DOHH2 (cell line): Measurements from ENCODE around the gene AHCYL1.

Experiments used
- EZH2phosphoT487 ChIP-seq: fragments of 200-600 bp; sonication (generic); IDR thresholded peaks from 2 replicates; pipeline ENCODE4 v1.6.1; 2017; ENCODE audit warnings: borderline replicate concordance, mild to moderate bottlenecking, antibody characterized with exemption, low read length, moderate library complexity, mixed read lengths
- TF ChIP-seq, protein P1 (sequence below): fragments of 200-600 bp; sonication (generic); IDR thresholded peaks from one replicate; pipeline ENCODE4 v1.5.1; 2014; ENCODE audit warnings: antibody characterized with exemption, mild to moderate bottlenecking, low read depth, low read length; ENCODE audit not compliant: poor library complexity, severe bottlenecking

DNA sequence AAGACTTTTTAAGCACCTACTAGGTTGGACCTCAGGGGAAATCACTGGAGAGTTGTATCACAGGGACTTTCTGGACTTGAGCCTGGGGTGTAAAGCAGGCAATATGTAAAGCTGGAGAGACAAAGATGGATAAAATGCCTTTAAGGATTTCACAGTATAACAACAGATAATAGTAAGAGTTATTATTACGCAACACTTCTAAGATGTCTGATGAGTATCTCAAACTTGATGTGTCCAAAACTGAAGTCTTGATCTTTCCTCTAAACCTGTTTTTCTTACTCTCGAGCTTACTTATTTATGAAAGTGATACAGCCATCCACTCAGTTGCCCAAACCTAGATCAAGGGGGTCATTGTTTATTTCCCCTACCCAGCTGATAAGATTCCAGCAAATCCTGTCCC, 47.8 kb downstream of the AHCYL1 start:
- TF ChIP-seq EZH2phosphoT487 = no peak
- TF ChIP-seq, protein P1, sequence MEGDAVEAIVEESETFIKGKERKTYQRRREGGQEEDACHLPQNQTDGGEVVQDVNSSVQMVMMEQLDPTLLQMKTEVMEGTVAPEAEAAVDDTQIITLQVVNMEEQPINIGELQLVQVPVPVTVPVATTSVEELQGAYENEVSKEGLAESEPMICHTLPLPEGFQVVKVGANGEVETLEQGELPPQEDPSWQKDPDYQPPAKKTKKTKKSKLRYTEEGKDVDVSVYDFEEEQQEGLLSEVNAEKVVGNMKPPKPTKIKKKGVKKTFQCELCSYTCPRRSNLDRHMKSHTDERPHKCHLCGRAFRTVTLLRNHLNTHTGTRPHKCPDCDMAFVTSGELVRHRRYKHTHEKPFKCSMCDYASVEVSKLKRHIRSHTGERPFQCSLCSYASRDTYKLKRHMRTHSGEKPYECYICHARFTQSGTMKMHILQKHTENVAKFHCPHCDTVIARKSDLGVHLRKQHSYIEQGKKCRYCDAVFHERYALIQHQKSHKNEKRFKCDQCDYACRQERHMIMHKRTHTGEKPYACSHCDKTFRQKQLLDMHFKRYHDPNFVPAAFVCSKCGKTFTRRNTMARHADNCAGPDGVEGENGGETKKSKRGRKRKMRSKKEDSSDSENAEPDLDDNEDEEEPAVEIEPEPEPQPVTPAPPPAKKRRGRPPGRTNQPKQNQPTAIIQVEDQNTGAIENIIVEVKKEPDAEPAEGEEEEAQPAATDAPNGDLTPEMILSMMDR = no peak
